HG03064 (cell line): ENCODE data around the gene CD101.

Experiments
- ATAC-seq: cut with Tn5 transposase; IDR thresholded peaks from one replicate; pipeline ENCODE4 v1.9.1; 2021; ENCODE audit warnings: low read depth; ENCODE audit not compliant: unreplicated experiment

Gene CD101

DNA sequence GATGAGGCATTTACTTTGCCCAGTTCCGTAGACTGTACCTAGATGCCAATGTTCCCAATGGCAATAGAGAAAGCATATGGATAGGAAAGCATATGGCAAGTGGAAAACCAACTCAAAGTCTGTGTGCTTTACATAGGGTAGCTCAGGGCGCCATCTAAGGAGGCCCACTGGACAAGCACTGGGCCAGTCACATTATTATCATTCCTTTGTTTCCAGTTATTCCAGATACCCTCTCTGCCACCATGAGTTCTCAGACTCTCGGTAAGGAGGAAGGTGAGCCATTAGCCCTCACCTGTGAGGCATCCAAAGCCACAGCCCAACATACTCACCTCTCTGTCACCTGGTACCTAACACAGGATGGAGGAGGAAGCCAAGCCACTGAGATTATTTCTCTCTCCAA lies 9.8 kb downstream of the CD101 start:
- ATAC-seq, result no peak

DNA sequence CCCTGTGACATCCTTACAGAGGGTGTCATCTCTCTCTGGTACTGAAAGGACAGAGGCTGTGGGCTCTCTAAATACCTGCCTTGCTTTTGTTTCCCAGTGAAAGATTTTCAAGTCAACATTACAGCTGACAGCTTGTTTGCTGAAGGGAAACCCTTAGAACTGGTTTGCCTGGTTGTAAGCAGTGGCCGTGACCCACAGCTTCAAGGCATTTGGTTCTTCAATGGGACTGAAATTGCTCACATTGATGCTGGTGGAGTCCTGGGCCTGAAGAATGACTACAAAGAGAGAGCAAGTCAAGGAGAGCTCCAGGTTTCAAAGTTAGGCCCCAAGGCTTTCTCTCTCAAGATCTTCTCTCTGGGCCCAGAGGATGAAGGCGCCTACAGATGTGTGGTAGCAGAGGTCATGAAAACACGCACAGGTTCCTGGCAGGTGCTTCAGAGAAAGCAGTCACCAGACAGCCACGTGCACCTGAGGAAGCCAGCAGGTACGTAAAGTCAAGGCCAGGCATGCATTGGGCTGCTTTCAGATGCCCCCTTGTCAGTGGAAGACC lies 11.8 kb downstream of the CD101 start:
- no peak for ATAC-seq

DNA sequence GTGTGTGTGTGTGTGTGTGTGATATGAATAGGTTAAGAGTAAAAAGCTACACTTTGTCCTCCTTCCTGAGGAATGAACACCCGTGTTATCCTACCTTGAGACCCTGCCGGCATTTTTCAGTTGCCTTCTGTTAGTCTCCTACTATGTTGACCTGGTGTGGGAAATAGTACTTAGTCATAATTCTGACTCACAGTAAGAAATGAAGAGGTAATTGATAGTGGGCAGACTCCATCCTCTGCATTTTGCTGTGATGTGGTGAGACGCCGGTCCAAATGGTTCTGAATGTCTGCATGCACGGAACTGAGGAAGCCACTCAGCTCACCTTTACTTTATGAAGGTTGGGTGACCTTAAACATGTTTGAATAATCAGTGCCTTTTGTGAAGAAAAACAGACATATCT lies 12.6 kb downstream of the CD101 start:
- ATAC-seq, result no peak

DNA sequence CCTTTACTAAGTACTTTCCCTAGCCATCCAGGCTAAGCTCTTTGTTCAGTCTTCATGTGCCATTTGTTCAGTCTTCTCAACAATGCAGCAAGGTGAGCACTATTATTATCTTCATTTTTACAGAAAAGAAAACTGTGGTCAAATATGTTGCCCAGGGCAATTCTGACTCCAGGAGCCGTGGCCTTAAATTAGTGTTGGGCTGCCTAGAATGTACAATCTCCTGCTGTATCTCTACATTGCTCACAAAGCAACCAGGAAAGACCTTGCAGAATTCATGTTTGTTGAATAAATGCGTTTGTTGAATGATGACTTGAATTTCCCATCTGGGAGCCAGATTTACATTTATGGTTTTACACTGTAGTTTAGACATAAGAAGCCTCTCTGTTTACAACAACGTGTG lies 14.2 kb downstream of the CD101 start:
- ATAC-seq, result no peak

DNA sequence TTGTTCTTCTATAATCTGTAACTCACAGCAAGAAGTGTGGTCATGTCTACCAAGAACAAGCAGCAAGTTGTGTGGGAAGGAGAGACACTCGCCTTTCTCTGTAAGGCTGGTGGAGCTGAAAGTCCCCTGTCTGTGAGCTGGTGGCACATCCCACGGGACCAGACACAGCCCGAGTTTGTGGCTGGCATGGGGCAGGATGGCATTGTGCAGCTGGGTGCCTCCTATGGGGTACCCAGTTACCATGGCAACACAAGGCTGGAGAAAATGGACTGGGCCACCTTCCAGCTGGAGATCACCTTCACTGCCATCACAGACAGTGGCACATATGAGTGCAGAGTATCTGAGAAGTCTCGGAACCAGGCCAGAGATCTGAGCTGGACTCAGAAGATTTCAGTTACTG lies 15.5 kb downstream of the CD101 start:
- no peak for ATAC-seq

DNA sequence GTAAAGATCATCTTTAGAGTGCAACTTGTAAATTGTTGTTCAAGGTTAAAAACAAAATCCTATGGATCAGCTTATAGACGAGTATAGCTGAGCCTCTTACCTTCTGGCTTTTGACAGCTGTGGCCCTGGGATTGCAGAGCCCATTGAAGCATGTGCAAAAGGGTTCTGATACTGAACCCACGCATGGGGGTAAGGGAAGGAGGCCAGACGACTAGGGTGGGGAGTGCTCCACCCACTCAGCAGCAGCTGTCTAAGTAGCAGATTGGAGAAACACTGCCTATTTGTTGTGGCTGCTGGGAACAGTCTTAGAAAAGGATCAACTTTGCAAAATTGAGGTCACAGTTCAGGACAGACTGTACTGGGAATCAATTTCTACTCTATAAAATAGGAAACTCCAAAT lies 16.1 kb downstream of the CD101 start:
- ATAC-seq, result no peak

DNA sequence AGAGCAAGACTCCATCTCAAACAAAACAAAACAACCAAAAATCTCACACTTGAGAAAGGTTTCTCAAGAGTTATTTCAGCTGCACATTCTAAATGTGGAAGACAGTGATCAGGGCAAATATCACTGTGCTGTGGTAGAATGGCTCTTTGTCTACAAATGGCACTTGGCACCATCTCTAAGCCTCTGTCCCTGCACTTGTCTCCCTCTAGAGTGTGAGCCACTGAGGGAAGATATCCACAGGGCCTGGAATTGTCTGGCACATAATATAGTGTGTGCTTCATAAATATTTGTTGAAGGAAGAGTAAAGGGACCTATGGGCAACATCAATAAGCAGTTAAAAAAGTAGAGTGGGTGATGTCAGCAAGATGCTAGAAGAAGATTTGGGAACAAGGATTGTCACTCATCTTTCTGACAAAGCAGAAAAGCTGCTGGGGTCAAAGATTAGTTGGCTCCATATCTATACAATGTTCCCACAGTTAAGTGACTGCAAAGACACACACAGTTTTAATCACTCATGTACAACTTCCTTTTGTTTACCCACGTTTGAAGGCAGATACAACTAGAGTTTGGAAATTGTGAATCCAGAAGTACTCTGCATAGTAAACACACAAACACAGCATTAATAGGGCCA lies 19.1 kb downstream of the CD101 start:
- ATAC-seq, result no peak

DNA sequence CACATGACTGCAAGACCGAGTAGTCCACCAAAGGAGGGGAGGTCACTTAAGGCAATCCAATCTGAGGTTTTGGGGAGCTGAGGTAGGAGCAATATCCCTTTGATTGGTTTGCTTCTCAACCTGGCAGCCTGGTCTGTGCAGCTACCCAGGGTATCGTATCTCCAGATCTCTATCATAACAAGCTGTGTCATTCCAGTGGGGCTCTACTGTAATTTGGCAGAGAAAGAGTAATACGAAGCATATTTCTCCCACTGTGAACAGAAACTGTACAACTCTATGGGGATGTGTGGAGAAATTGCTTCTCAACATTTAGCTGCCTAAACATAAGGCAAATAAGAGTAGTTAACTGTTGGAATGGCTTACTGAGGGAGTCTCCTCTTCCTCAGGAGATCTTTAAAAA lies 20.6 kb downstream of the CD101 start:
- no peak for ATAC-seq

DNA sequence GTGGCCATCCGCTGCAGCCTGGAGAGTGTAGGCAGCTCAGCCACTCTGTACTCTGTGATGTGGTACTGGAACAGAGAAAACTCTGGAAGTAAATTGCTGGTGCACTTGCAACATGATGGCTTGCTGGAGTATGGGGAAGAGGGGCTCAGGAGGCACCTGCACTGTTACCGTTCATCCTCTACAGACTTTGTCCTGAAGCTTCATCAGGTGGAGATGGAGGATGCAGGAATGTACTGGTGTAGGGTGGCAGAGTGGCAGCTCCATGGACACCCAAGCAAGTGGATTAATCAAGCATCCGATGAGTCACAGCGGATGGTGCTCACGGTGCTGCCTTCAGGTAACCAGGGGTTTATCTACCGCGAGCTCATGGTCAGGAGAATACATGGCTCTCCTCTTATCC lies 24.0 kb downstream of the CD101 start:
- ATAC-seq, result no peak

DNA sequence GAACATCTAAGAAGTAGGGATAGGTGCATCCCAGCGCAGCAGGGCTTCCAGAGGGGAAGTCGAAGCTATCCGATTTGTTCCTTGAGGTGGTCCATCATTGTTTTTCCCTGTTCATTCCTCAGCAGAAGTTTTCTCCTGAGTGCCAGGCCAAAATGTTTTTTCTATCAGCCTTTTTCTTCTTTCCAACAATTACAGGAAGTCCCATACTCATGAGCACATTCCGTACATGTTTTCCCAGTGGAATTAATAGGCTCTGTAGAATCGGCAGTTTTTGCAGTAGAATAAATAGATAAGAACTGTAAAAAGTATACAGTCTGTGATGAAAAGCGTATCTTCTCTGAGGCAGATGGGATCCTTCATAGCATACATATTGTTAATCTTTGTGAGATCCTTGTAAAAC lies 24.8 kb downstream of the CD101 start:
- no peak for ATAC-seq

DNA sequence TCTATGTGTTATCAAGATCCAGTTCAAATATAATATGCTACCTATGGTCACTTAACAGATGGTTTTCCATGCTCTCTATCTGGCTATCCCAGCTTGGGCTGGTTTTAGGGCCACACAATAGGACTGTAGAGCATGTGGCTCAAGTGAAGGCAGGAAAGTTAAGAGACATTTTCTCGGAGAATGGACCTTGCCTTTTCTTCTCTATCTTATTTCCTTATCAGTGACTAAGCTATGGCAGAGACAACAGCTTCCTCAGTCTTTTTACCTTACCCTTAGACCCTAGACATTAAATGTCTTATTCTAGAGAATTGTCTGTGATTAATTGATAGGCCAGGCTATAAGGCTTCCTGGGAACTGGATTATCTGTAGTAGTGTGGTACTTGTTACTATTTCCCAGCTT lies 28.1 kb downstream of the CD101 start:
- ATAC-seq, result no peak

DNA sequence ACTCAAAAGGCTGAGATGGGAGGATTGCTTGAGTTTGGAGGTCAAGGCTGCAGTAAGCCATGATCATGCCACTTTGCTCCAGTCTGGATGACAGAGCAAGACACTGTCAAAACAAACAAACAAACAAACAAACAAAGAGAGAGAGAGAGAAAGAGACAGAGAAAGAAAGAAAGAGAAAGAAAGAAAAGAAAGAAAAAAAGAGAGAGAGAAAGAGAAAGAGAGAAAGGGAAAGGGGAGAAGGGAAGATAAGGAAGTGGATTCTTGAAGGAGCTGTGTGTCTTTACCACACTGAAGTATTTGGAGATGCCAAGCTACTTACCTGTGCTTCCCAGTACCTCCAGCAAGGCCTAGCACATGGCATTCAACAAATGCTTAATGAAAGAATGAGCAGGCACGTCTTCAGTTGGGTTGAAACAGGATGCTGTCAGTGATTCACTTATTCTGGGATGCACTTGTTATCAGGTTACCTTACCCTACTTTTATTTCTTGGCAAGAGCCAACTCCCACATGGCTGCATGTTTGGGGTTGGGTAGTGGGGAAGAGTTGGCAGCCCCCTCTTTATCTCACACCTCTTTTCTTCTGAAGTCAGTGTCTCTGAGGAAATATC lies 28.8 kb downstream of the CD101 start:
- no peak for ATAC-seq

DNA sequence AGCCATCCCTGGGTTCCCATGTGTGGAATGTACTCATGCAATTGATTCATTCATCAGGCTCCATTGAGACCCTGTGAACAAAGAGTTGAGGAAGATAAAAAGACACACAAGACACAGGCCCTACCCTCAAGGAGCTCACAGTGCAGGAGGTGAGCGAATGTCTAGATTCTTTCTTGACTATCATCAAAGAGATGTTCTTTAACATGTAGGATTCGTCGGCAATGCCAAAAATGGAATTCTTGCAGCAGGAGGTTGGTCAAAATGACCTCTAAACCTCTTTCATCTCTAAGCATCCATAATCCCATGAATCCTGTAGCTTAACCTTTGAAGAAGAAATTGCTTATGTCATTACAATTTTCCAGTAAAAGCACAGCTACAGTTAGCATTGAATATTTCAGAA lies 30.7 kb downstream of the CD101 start:
- ATAC-seq, result no peak

DNA sequence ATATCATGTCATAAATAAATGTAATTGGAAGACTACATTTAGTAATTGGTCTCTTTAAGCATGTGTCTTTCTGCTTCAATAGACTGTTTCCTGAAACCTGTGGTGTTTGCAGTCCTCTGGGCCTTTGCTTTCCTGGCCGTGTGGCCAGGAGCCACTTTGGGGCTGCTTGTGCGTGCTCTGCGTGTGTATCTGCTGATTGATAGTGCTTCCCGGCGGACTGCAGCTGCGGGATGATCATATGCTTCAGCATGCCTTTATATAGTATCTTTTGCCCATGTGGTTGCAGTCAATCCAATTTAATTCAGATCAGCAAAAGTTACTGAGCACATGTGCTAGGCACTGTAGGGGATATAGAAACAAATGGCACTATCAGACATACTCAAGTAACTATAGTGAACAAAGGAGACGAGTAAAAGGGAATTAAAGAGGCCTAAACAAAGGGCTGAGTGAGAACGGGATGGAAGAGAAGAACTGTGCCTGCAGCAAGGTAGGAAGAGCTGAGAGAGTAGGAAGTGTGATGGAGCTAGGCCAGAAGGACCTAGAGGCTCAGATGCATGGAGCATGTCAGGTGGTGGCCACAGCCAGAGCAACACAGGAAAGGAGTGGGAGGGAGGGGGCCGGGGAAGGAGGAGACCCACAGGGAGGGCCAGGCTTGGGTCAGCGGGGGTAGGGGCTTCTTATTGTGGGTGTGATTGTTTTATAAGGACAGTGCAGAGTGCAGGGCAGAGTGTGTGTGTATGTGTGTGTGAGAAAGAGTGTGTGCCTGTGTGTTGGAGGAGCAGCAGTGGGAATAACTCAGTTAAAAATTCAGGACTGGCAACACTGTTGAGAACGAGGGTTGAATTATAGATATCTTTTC lies 31.4 kb downstream of the CD101 start:
- no peak for ATAC-seq

DNA sequence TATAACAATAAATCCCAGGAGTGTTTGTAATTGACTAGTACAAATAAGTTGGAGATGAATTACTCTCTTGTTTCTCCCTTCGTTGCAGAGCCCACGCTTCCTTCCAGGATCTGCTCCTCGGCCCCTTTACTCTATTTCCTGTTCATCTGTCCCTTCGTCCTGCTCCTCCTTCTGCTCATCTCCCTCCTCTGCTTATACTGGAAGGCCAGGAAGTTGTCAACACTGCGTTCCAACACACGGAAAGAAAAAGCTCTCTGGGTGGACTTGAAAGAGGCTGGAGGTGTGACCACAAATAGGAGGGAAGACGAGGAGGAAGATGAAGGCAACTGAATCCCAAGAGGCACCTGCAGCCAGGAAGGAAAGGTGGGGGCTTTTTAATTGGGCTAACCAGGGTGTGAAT lies 32.2 kb downstream of the CD101 start:
- ATAC-seq, result no peak

DNA sequence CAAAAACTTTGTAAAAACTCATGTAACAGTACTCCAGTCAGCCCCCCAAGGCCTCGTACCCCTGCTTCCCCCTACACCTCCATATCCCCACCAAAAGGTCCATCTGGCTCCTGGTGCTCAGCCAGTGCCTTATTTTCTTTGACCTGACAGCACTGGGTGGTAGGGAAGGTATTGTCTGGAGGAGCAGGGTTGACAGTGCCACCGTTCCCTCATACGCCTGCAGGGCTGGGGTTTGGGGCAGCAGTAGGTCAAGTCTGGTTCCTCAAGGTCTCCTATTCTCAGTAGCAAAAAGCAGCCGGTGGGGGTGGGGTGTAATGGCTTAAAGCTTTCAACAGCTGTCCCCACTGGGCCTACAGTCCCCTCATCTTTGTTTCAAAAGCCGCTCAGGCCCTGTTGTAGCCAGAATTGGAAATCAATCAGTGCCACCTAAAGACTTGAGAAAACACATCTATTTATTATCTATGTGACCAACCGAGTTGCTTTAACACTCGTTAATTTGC lies 33.3 kb downstream of the CD101 start:
- ATAC-seq, result no peak

DNA sequence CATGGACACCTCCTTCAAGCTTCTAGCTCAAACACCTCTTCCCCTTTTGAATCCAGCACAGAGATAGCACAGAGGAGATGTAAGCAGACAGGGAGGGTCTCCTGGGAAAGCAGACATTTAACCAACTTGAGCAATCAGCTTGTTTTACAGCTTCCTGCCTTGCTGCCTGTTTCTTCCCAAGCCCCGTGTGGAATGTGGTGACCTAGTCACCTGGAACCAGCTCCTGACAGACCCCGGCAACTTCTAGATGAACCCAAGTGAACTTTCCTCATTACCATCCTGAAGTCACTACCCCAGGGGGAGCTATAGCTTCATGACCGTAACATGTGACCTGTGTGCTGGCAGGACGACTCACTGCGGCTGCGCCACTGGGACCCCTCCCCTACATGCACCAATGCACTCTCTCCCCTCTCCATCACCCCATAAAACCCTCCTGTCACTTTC lies 34.5 kb downstream of the CD101 start:
- no peak for ATAC-seq

DNA sequence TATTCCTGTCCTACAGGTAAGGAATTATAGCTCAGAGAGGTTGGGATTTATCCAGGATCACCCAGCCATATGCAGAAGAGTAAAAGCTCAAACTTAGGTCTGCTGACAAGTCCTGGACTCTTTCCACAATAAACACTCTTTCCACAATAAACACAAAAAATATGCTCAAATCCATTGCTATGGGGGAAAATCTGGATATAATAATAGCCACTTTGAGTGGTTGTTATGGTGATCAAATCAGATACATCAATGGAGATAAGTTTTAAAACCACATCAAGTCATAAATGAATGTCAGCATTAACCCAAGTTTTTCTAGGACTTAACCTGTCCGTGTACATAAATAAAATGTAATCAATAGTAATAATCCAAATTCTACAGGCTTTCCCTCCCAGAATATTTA lies 36.2 kb downstream of the CD101 start:
- ATAC-seq, result no peak

DNA sequence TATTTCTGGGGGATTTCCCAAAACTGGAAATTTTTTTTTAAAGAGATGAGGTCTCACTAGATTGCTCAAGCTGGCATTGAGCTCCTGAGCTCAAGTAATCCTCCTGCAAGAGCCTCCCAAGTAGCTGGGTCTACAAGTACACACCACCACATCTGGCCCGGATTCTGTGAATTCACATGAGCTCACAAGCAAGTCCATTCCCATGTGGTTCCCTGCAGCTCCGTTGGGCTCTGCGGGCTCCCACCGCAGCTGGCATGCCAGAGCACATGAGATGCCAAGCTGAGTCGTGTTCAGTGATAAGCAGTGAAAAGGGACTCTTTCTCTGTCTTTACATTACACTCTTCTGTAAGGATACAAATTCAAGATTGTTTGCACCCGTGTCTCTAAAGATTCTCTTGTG lies 36.7 kb downstream of the CD101 start:
- ATAC-seq, result no peak

DNA sequence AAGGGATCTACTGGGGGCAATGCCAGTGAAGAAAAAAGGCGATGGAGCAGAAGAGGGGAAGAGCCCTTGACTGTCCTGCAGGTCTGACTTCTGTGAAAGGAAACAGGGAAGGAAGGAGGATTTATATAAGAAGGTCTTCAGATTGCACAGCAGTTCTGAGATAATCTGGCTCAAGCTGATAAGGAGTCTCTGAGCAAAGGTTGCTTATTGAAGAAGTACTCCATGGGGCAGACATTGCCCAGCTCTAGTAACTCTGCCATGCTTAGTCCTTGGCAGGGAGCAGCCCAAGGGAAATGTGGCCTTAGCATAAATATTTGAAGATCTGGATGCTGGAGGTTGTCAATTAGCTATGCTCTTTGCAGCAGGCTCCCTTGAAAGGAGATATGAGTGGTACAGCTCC lies 42.7 kb downstream of the CD101 start:
- ATAC-seq, result no peak

DNA sequence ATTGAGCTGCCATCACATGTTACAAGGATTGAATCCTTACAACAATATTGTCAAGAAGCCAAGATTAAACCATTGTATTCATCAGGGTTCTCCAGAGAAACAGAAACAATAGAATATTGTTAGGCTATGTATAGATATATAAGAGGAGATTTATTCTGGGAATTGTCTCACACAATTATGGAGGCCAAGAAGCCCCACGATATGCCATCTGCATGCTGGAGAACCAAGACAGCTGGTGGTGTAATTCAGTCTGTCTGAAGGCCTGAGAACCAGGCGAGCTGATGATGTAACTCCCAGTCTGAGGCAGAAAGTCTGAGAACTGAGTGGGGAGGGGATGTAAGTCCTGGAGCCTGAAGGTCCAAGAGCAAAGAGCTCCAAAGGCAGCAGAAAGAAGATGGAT lies 44.1 kb downstream of the CD101 start:
- ATAC-seq, result no peak
